HepG2 (cell line): ENCODE measurements around the gene FEV. TPM values are rescaled to one million over a fixed set of nuclear protein-coding genes. Genes with fewer than 3 reads are reported as not detected.
A peak's percentile ranks its signal among the peaks of the same experiment; 100 is the strongest.

Experiments
- AKAP8 ChIP-seq: sonication (generic); formaldehyde crosslinking; IDR thresholded peaks from 2 replicates; pipeline ENCODE4 v1.5.1; 2020; ENCODE audit warnings: mild to moderate bottlenecking, missing genetic modification reagents
- BCL6 ChIP-seq: IDR thresholded peaks from 2 replicates; pipeline ENCODE4 v1.6.1; 2016; ENCODE audit warnings: missing genetic modification reagents, missing compliant biosample characterization
- CREBL2 ChIP-seq: sonication (generic); formaldehyde crosslinking; IDR thresholded peaks from 2 replicates; pipeline ENCODE4 v1.8.1; 2023; ENCODE audit warnings: missing genetic modification reagents, mild to moderate bottlenecking, borderline replicate concordance
- DR1 ChIP-seq: sonication (generic); formaldehyde crosslinking; IDR thresholded peaks from 2 replicates; pipeline ENCODE4 v1.8.0; 2021; ENCODE audit warnings: mild to moderate bottlenecking, missing genetic modification reagents, inconsistent platforms
- ELF3 ChIP-seq: IDR thresholded peaks from 2 replicates; pipeline ENCODE4 v1.6.1; 2016; ENCODE audit warnings: missing genetic modification reagents, missing compliant biosample characterization
- IKZF1 ChIP-seq: fragments of 450-650 bp; IDR thresholded peaks from 2 replicates; pipeline ENCODE4 v1.7.1; 2016
- MBNL3 ChIP-seq: fragments of 250-450 bp; sonication (Bioruptor Pico); conservative IDR thresholded peaks from 2 replicates; pipeline ENCODE4 v1.8.0; 2022; ENCODE audit warnings: mild to moderate bottlenecking, inconsistent platforms
- RNF219 ChIP-seq: sonication (generic); formaldehyde crosslinking; IDR thresholded peaks from 2 replicates; pipeline ENCODE4 v1.5.0; 2020; ENCODE audit warnings: mild to moderate bottlenecking, missing genetic modification reagents
- ZIK1 ChIP-seq: sonication (generic); formaldehyde crosslinking; IDR thresholded peaks from 2 replicates; pipeline ENCODE4 v1.5.0; 2020; ENCODE audit warnings: mild to moderate bottlenecking, low read depth, missing genetic modification reagents, borderline replicate concordance
- ZNF138 ChIP-seq: sonication (generic); formaldehyde crosslinking; IDR thresholded peaks from 2 replicates; pipeline ENCODE4 v1.5.0; 2020; ENCODE audit warnings: mild to moderate bottlenecking, low read depth, missing genetic modification reagents
- ZNF296 ChIP-seq: sonication (generic); formaldehyde crosslinking; conservative IDR thresholded peaks from 2 replicates; pipeline ENCODE4 v1.5.0; 2020; ENCODE audit warnings: mild to moderate bottlenecking, missing genetic modification reagents
- ZNF3 ChIP-seq: IDR thresholded peaks from 2 replicates; pipeline ENCODE4 v1.7.0; 2017; ENCODE audit warnings: inconsistent platforms
- ZNF460 ChIP-seq: sonication (generic); formaldehyde crosslinking; IDR thresholded peaks from 2 replicates; pipeline ENCODE4 v1.5.1; 2020; ENCODE audit warnings: missing genetic modification reagents, mild to moderate bottlenecking, borderline replicate concordance
- ZNF574 ChIP-seq: sonication (generic); formaldehyde crosslinking; IDR thresholded peaks from 2 replicates; pipeline ENCODE4 v1.4.0; 2020; ENCODE audit warnings: missing genetic modification reagents
- ZNF678 ChIP-seq: sonication (generic); formaldehyde crosslinking; IDR thresholded peaks from 2 replicates; pipeline ENCODE4 v1.4.0; 2020; ENCODE audit warnings: mild to moderate bottlenecking, missing genetic modification reagents
- ZNF687 ChIP-seq: sonication (generic); formaldehyde crosslinking; IDR thresholded peaks from 2 replicates; pipeline ENCODE4 v1.5.1; 2020; ENCODE audit warnings: mild to moderate bottlenecking, missing genetic modification reagents, moderate library complexity
- ZNF784 ChIP-seq: sonication (generic); formaldehyde crosslinking; IDR thresholded peaks from 2 replicates; pipeline ENCODE4 v1.5.1; 2020; ENCODE audit warnings: missing genetic modification reagents, mild to moderate bottlenecking, borderline replicate concordance
- ZNF878 ChIP-seq: sonication (generic); formaldehyde crosslinking; IDR thresholded peaks from 2 replicates; pipeline ENCODE4 v1.8.1; 2023; ENCODE audit warnings: mild to moderate bottlenecking, missing genetic modification reagents, moderate library complexity
- ZSCAN29 ChIP-seq: sonication (generic); formaldehyde crosslinking; conservative IDR thresholded peaks from 2 replicates; pipeline ENCODE4 v1.4.0; 2020; ENCODE audit warnings: mild to moderate bottlenecking, missing genetic modification reagents
- polyA plus RNA-seq, 8 experiments: library from polyadenylated mRNA; depleted of rRNA in 3 of 8; stranded (reverse) in 7 of 8; unstranded in 1 of 8; fragments of >200 nt; fragmentation: Illumina TruSeq in 4 of 8; extraction: Trizol in 4 of 8; gene quantifications; 2 replicates each; pipeline versions ENCODE4 v1.2.1 to v1.2.3, GENCODE V29; 2011 to 2016; ENCODE audit warnings: low read depth in 4 of 8, missing spikeins in 1 of 8, mixed read lengths in 1 of 8; ENCODE audit not compliant: insufficient read depth in 1 of 8
- total RNA-seq, 5 experiments: library from RNA; depleted of rRNA; stranded (reverse); fragments of >200 nt; fragmentation: Illumina TruSeq; extraction: Trizol; gene quantifications; 2 replicates each; pipeline ENCODE4 v1.2.3, GENCODE V29; 2016; ENCODE audit warnings: low read depth in 1 of 5

The FEV gene
- total and polyA plus RNA-seq, 2 of the 13 experiments (the other 11 are each of a cell fraction or from before 2014, with no cell fraction given): not detected

GRCh38 chr2:218962859-218963492 is 22.0 kb downstream of the FEV start (continued):
- TF ChIP-seq IKZF1 (no peak), ZNF138 (CRISPR knock-in tag) (peak; percentile 91; the same call in 1 of the 2 replicates), ZSCAN29 (CRISPR knock-in tag) (0 out of 2 replicates have a peak, but pooled peaks have one; percentile 54), ZNF678 (CRISPR knock-in tag) (no peak), ZNF296 (peak; percentile 95), ELF3 (CRISPR knock-in tag) (peak; percentile 66; the same call in 1 of the 2 replicates), BCL6 (CRISPR knock-in tag) (peak; percentile 61; the same call in 1 of the 2 replicates), MBNL3 (CRISPR knock-in tag) (no peak), ZIK1 (CRISPR knock-in tag) (peak; percentile 83; the same call in 1 of the 2 replicates), DR1 (CRISPR knock-in tag) (no peak), ZNF460 (CRISPR knock-in tag) (no peak), ZNF784 (CRISPR knock-in tag) (peak; percentile 86), RNF219 (CRISPR knock-in tag) (no peak), AKAP8 (CRISPR knock-in tag) (0 out of 2 replicates have a peak, but pooled peaks have one; percentile 51), ZNF3 (peak; percentile 69; the same call in 1 of the 2 replicates), ZNF687 (peak; percentile 66), CREBL2 (CRISPR knock-in tag) (0 out of 2 replicates have a peak, but pooled peaks have one; percentile 89), ZNF878 (peak; percentile 92; the same call in 1 of the 2 replicates), ZNF574 (CRISPR knock-in tag) (peak; percentile 72; the same call in 1 of the 2 replicates)
